DND-41 (cell line): Measurements from ENCODE around the gene OTOP1.

ENCODE experiments used
- ATAC-seq: fragments of 200-7000 bp; cut with Tn5 transposase; 3 replicates; pipeline ENCODE4 v1.9.1; 2021; ENCODE audit warnings: low read depth; ENCODE audit not compliant: insufficient read depth
- DNase-seq: peaks from one replicate; pipeline ENCODE4 v3.0.0-alpha.2; 2020
- H2AFZ ChIP-seq: 2 replicates; pipeline ENCODE4 v1.6.0; 2012; ENCODE audit warnings: low read depth, low read length
- H3K27ac ChIP-seq: 2 replicates; pipeline ENCODE4 v1.5.1; 2012; ENCODE audit warnings: low read length, inconsistent platforms
- H3K27me3 ChIP-seq: fragments of 200-600 bp; sonication (generic); 2 replicates; pipeline ENCODE4 v1.6.0; 2012; ENCODE audit warnings: low read length, mild to moderate bottlenecking, inconsistent platforms; ENCODE audit not compliant: insufficient read depth, poor library complexity
- H3K36me3 ChIP-seq: 2 replicates; pipeline ENCODE4 v1.5.1; 2012; ENCODE audit warnings: low read length, inconsistent platforms; ENCODE audit not compliant: insufficient read depth
- H3K4me1 ChIP-seq: 2 replicates; pipeline ENCODE4 v1.5.1; 2012; ENCODE audit warnings: mild to moderate bottlenecking, low read length; ENCODE audit not compliant: insufficient read depth
- H3K4me2 ChIP-seq: 2 replicates; pipeline ENCODE4 v1.6.0; 2012; ENCODE audit warnings: mild to moderate bottlenecking, moderate library complexity, low read length, inconsistent platforms; ENCODE audit not compliant: insufficient read depth
- H3K4me3 ChIP-seq, 2 experiments: fragments of 200-600 bp in 1 of 2; shearing (Covaris generic) in 1 of 2; 2 replicates each; pipeline ENCODE4 v1.5.1; 2012 to 2016; ENCODE audit warnings: inconsistent platforms in 2 of 2, low read length in 2 of 2, mild to moderate bottlenecking in 2 of 2, low read depth in 1 of 2, moderate library complexity in 1 of 2
- H3K79me2 ChIP-seq: 2 replicates; pipeline ENCODE4 v1.6.0; 2012; ENCODE audit warnings: low read length, inconsistent platforms; ENCODE audit not compliant: insufficient read depth
- H3K9ac ChIP-seq: 2 replicates; pipeline ENCODE4 v1.6.0; 2012; ENCODE audit warnings: low read depth, mild to moderate bottlenecking, inconsistent platforms, low read length, moderate library complexity
- H3K9me3 ChIP-seq: 2 replicates; pipeline ENCODE4 v1.5.1; 2012; ENCODE audit warnings: low read length, moderate library complexity, mild to moderate bottlenecking, inconsistent platforms; ENCODE audit not compliant: insufficient read depth, severe bottlenecking
- H4K20me1 ChIP-seq: 2 replicates; pipeline ENCODE4 v1.6.0; 2012; ENCODE audit warnings: low read length; ENCODE audit not compliant: insufficient read depth
- CTCF ChIP-seq: IDR thresholded peaks from 2 replicates; pipeline ENCODE4 v1.5.1; 2012; ENCODE audit warnings: borderline replicate concordance, low read length, moderate library complexity, mild to moderate bottlenecking; ENCODE audit not compliant: poor library complexity, severe bottlenecking; ENCODE audit errors: extremely low read depth
- EZH2 ChIP-seq: IDR thresholded peaks from 3 replicates; pipeline ENCODE4 v1.6.1; 2012; ENCODE audit warnings: borderline replicate concordance, low read depth, mild to moderate bottlenecking, moderate library complexity, low read length, inconsistent platforms; ENCODE audit not compliant: severe bottlenecking

The OTOP1 gene

GRCh38 chr4:4226606-4227438 is at the start of gene OTOP1:
Gene OTOP1 (minus strand): TSS chr4:4226929. CDS start chr4:4226864, 65 bp downstream.
- Histone ChIP-seq H3K79me2 (no peaks in the 10 kb centered on the region), H3K36me3 (no peaks in the 10 kb centered on the region), H3K27me3 (no peaks in the 10 kb centered on the region), H3K4me3 (no peak within 1 kb of the TSS), H3K27ac (no peak within 1 kb of the TSS), H3K9me3 (no peaks in the 10 kb centered on the region), H3K9ac (no peak within 1 kb of the TSS), H2AFZ (no peak within 1 kb of the TSS), H3K4me1 (no peaks in the 10 kb centered on the region), H4K20me1 (no peaks in the 10 kb centered on the region), H3K4me2 (no peak within 1 kb of the TSS)
- ATAC-seq: no peak
- DNase-seq: no peak
- TF ChIP-seq CTCF: no peak
- TF ChIP-seq EZH2: no peak

GRCh38 chr4:4274226-4274625 is 47.5 kb upstream of the OTOP1 start:
- H3K4me3 ChIP-seq: no peak overlapping the region
- H3K9ac ChIP-seq: no peak overlapping the region
- no peak overlapping the region for H3K27ac ChIP-seq
- ATAC-seq (no peak), DNase-seq (no peak)
- no peak overlapping the region for H3K4me2 ChIP-seq
- H3K36me3 ChIP-seq: peaks cover 84% of the 10 kb centered on the region
- H3K9me3 ChIP-seq: no peaks in the 10 kb centered on the region
- TF ChIP-seq EZH2: no peak
- TF ChIP-seq CTCF: no peak
- H3K4me1 ChIP-seq: no peaks in the 10 kb centered on the region
- no peaks in the 10 kb centered on the region for H3K27me3 ChIP-seq
- no peaks in the 10 kb centered on the region for H3K79me2 ChIP-seq
- H2AFZ ChIP-seq: no peak overlapping the region
- peaks cover 4% of the 10 kb centered on the region; the same call in 1 of the 2 replicates for H4K20me1 ChIP-seq

GRCh38 chr4:4271912-4272311 is 45.2 kb upstream of the OTOP1 start:
- H3K4me1 ChIP-seq: no peaks in the 10 kb centered on the region
- H3K4me3 ChIP-seq: no peak overlapping the region
- no peak overlapping the region for H3K4me2 ChIP-seq
- no peaks in the 10 kb centered on the region for H3K27me3 ChIP-seq
- H3K9me3 ChIP-seq: no peaks in the 10 kb centered on the region
- no peak overlapping the region for H2AFZ ChIP-seq
- peaks cover 72% of the 10 kb centered on the region for H3K36me3 ChIP-seq
- no peak overlapping the region for H3K9ac ChIP-seq
- TF ChIP-seq CTCF (peak; percentile 27), EZH2 (no peak)
- H3K79me2 ChIP-seq: no peaks in the 10 kb centered on the region
- H3K27ac ChIP-seq: no peak overlapping the region
- DNase-seq (no peak), ATAC-seq (no peak)
- peaks cover 4% of the 10 kb centered on the region; the same call in 1 of the 2 replicates for H4K20me1 ChIP-seq
